Measurements from ENCODE around the gene ATP5ME.
"Not testable (repeated sequence)": the region's sequence is repeated elsewhere in the genome, so short reads cannot be mapped to it uniquely, and the experiment has no call there.

ATP5ME gene

GRCh38 chr4:705278-706082 is 31.4 kb upstream of the ATP5ME start, which contains the start of gene PCGF3:
TSS of gene PCGF3 (plus strand) at chr4:705832. CDS start at chr4:733681, 27,849 bp downstream.
- DNase-seq (ENCODE audit: low spot score): peak; percentile 92

GRCh38 chr4:704971-705277 is 30.8 kb upstream of the ATP5ME start:
- DNase-seq (ENCODE audit: low spot score): no peak

- no peak for DNase-seq (ENCODE audit: low spot score)
Observed at GRCh38 chr4:704198-704891, 30.3 kb upstream of the ATP5ME start.

DNA sequence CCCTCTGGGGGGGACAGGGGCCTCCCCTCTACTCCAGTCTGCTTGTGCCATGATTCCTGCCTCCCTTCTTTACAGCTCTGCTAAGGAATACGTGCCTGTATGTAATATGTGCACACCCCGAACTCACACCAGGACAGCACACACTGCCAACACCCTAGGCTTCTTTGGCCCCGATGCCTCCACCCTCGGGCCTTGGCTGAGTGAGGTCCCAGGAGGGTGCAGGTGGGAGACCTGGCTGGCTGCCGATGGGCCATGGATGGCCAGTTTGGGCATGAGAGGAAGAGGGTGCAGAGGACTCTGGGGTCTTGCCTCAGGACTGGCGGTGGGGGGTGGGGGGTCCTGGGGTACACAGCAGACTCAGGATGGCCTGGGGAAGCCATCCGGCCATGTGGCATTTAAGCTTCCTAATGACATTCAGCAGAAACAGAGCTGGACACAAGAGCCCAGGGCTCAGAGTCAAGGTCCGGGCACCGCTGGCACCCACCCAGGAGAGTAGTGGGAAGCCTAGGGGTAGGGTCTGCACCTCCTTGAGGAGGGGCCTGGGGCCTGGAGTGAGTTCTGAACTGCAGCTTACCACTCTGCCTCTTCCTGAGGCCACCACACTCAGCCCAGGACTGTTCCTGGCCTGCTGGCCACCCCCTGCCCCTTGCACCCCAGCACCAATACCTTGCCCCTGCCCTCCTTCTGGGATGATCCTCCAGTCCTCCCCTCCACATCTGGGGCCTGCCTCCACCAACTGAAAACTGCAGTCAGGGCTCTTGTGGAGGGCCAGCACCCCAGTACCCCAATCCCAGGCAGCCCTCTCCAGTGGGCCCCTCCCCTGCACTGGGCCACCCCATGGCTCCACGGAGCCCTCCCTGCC is 29.5 kb upstream of the ATP5ME start:
- no peak for DNase-seq (ENCODE audit: low spot score)

- no peak for DNase-seq (ENCODE audit: low spot score)
Observed at GRCh38 chr4:702618-703048, 28.6 kb upstream of the ATP5ME start.

DNA sequence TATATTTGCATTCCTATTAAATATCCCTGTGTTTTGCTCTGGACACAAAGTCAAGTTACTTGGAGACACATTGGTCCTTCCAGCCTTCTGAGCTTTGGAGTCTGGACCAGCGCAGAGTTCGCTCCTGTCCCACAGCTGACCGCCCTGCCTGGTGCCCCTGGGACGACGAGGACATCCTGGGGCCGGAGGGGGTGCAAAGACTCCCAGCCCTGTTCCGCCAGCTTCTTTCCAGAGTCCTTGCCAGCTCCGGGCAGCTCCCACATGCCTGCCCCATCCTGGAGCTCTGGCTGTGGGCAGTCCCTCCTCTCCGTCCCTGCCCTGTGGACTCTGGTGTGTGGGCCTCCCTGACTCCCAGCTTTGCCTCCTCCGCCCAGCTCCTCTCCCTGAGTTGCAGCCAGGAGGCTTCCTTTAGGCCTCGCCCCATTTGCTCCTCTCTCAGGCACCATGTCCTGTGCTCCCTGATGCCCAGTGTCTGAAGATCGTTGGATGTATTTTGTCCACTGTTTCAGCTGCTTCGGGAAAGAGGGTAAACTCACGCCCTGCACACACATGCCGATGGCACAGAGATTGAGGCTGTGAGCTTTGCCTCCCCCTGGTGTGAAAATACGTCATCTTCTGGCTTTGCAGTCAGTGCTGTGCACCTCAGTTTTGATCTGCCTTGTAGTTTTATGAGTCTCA is 26.6 kb upstream of the ATP5ME start:
- no peak for DNase-seq (ENCODE audit: low spot score)

GRCh38 chr4:699816-700580 is 25.9 kb upstream of the ATP5ME start:
- no peak for DNase-seq (ENCODE audit: low spot score)

DNA sequence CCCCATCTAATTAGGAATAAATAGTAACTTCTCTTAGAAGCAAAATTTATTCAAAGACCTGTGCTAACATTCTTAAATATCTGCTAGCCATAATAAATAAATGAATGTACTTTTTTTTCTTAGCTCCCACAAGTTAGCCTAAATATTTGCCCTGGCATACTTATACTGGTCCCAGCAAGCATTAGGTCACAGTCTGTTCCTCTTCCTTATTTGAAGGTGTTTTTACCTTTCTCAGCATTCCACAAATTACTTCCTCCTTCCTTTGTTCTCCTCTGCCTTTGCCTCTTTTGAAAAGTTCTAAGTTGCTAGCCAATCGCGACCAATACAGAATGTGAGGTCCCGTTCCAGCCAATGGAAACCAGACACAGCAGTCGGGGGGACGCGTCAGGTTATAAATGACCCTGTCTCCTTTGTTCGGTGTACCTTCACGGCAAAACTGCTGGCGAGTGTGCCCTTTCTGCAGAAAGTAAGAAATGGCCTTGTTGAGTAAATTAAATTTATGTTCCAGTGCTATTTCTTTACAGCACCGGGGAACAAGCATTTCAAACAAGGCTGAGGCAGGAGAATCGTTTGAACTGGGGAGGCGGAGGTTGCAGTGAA is 20.4 kb upstream of the ATP5ME start:
- not testable (repeated sequence) for DNase-seq (ENCODE audit: low spot score)

- DNase-seq (ENCODE audit: low spot score): no peak
Observed at GRCh38 chr4:692771-693554, 18.9 kb upstream of the ATP5ME start.

GRCh38 chr4:689723-690122 is 15.6 kb upstream of the ATP5ME start:
- no peak for DNase-seq (ENCODE audit: low spot score)

DNA sequence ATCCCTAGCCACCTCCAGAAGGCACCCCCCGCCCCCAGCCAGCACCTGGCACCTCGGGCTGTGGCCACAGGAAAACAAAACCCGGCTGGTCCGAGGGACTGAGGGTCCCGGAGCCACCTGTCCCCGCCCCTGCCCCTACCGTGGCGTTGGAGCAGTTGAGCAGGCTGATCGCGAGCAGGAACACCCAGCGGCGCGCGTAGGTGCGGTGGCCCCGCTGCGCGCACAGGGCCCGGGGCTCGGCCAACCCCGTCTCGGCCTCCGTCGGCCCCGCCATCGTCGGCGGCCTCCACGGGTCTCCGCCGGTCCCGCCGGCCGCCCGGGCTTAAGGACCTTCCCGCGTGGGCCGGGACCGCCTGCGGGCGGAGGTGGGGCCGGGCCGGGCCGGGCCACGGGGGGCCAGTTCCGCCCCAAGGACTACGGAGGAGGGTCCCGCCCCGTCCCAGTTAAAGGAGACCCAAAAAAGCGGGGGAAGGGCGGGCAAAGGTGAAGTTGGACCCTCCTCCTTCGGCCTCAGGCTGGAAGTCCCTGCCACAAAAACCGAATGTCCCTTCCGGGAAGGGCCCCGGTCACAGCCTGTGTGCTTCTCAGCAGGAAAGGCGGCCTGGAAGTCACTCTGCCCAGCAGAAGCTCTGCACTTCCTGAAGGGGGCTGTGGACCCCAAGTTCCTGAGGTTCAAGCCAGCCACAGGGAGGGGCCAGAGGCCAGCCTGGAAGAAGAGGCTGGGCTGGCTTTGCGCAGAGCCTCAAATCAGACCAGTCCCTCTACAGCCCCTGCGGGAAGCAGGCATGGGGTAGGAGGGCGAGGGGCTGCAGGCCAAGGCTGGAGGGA is 15.0 kb upstream of the ATP5ME start, which contains the start of gene SLC49A3:
Gene SLC49A3, minus strand, starts transcription at position 298 of the 828 bp plus-strand sequence. Its CDS starts 24 bp downstream, at position 274.
- no peak for DNase-seq (ENCODE audit: low spot score)

DNA sequence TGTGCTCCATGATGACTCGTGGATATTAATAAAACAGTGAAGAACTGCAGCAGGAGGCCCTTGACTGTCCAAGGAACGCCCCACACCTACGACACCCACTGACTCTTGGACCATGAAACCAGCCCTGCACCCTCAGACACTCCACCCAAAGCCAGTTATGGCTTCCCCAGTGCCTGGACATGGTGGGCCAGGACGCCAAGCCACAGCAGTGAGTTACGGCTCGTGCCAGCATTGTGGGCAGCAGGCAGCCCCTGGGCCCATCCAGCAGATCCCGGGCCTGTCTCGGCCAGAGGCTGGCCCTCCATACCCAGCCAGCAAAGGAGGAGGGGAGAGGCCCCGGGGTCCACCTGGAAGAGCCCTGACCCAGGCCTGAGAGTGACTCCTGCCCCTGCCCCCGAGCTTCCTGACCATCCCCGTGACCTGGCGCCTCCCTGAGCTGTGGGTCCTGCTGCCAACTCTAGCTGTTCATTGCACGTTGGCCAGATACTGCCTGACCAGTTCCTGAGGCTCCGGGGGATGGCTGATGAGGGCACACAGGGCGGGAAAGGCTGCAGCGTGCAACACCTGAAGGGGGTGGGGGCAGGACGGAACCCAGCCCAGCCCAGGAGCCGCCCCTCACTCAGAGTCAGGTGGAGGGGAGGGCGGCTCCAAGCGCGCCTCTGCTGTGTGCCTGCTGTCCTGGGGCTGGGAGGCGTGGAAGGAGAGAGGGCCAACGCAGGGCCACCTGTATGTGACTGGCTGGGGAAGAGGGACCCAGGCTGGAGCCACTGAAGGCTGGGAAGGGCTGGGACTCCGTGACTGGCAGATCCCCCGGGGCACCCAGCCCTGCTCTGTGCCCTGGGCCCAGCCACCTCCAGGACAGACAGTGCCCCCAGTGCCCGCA is 14.1 kb upstream of the ATP5ME start:
- no peak for DNase-seq (ENCODE audit: low spot score)

GRCh38 chr4:687048-687970 is 13.2 kb upstream of the ATP5ME start:
- no peak for DNase-seq (ENCODE audit: low spot score)

GRCh38 chr4:686413-687040 is 12.5 kb upstream of the ATP5ME start:
- no peak for DNase-seq (ENCODE audit: low spot score)

DNA sequence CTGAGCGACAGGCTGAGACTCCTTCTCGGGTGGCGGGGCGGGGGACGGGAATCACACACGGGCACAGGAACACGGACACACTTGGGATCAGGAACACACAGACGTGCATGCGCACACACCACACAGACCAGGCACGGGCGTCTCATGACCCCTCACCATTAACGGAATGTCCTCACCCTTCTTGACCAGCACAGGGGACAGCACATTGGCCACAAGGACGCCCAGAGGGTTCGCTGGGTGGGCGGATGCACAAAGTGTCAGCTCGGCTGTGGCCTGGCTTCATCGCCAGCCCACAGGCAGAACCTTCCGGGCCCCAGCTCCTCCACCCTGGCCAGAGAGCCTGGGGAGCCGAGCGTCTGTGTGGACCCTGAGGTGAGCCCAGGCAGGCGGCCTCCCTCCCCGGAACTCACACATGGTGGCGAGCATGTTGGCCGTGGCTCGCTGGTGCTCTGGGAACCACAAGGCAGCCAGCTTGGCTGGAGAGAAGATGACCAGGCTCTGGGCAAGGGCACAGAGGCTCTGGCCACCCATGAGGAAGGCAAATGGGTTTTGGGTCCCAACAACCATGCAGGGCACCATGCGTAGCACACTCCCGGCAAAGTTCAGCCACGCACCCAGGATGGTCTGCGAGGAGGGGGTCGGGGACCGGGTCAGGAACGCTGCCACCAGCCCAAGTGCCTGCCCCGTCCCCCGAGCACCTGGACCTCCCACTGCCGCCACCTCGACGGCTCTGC is 11.8 kb upstream of the ATP5ME start:
- no peak for DNase-seq (ENCODE audit: low spot score)

Measured in cerebellar cortex (tissue), 1 donor.